NOMO-1 treated with DMSO at 0.1 percent for 48 hours (cell line): ENCODE data around the gene ASCL2.
A peak's percentile ranks its signal among the peaks of the same experiment; 100 is the strongest.
"Not testable (repeated sequence)": the region's sequence is repeated elsewhere in the genome, so short reads cannot be mapped to it uniquely, and the experiment has no call there.

Source experiments
- DNase-seq: peaks from one replicate; lab custom pipeline; 2025; ENCODE audit not compliant: unreplicated experiment; lab: John Stamatoyannopoulos, UW

The ASCL2 gene

GRCh38 chr11:2237457-2238238 is 32.7 kb downstream of the ASCL2 start:
- no peak for DNase-seq

GRCh38 chr11:2236381-2237134 is 33.8 kb downstream of the ASCL2 start:
- DNase-seq: not testable (repeated sequence)

DNA sequence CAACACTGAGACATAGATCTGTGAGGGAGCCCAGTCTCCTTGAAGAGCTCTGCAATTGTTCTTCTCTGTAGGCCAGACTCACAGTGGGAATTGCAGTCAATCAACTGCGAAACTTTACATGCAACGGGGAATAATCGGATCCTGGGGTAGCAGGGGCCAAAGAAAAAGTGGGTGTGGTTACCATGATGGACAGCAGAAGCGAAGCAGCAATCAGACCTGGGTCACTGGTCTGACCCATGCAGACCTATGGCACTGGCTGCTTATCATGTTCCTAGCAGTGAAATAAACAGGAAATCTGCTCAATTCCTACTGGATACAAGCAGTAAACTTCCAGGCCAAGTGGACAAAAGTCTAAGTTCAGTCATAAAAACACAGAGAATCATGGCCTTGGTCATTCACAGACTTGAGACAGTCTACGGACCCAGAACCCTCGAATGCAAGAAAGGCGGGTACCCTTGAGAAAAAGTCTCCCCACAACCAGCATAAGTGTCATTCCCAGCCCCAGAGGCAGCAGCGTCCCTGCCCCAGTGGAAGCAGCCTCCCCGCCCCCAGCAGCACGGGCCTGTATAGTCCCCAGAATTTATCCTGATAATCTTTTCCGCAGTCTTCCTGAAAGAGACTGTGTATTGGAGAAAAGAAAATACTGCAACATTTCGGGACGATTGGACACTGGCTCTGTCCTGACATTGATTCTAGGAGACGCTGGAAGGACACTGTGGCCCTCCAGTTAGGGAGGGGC is 34.6 kb downstream of the ASCL2 start:
- no peak for DNase-seq

GRCh38 chr11:2234963-2235362 is 35.4 kb downstream of the ASCL2 start:
- no peak for DNase-seq

DNA sequence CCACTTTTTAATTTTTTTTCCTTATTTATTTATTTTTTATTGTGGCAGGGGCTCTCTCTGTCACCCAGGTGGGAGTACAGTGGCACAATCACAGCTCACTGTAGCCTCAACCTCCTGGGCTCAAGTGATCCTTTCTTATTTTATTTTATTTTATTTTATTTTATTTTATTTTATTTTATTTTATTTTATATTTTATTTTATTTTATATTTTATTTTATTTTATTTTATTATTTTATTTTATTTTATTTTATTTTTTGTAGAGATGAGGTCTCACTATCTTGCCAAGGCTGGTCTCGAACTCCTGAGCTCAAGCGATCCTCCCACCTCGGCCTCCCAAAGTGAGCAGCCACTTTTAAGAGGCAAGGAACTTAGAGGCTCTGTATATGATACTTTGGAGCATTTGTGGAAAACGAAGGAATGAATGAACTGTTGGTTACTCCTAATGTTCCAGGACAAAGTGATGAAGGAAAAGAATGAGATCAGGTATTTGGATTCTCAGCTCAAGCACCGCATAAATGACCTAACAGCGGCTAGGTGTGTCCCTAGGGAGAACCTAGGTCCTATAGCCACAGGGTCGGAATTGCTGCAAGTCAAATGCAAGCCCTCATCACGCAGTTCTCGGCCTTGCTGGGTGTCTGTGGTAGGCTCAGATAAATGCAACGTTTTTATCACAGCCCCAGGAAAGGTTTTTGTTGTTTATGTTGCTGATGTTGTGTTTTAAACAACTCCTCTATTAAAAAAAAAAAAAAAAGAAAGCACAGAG is 36.5 kb downstream of the ASCL2 start:
- no peak for DNase-seq

DNA sequence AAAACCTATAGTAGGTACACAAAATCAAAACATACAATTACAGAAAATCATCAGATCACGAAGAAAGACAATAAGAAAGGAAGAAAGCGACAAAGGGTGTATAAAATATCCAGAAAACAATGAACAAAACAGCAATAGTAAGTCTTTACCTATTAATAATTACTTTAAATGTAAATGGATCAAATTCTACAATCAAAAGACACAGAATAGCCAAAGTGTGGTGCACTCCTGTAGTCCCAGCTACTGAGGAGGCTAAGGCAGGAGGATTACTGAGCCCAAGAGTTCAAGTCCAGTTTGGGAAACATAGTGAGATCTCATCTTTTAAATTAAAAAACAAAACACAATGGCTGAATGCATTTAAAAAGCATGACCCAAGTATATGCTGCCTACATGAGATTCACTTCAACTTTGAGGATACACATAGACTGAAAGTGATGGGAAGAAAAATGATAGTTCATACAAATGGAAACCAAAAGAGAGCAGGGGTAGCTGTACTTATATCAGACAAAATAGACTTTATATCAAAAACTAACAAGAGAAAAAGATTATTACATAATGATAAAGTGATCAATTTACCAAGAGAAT is 40.6 kb downstream of the ASCL2 start:
- DNase-seq: no peak

- no peak for DNase-seq
Measured at GRCh38 chr11:2224254-2224653, 46.1 kb downstream of the ASCL2 start.

DNA sequence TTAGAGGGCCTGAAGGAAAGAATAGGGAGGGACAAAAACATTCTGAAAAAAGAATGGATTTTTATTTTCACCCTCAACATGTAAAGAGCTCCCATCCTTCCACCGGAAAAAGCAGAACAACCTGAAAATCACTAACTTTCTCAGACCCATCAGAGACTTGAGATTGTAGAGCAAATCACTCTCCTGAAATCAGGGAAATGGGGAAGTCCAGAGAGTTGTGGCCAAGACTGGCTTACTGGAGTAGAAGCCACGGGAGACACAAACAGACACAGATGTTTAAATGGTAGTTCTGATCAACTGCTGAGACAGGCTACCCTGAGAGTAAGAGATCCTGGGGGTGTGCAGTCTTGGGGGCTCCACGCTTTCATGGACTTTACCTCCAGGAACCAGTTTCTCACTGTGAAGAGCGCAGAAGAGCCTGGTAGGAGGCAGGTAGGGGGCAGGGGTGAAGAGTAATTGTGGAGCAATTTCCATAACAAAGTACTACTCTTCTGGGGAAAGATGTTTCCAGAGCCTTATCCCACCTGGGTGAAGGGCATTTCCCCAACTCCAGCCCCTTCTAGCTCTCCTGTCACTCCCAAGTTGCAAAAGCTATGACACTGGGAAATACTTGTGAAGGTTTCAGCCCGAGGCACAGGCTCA is 47.1 kb downstream of the ASCL2 start:
- peak; percentile 12 for DNase-seq

GRCh38 chr11:2222451-2222850 is 47.9 kb downstream of the ASCL2 start:
- no peak for DNase-seq

GRCh38 chr11:2221591-2221990 is 48.8 kb downstream of the ASCL2 start:
- DNase-seq: no peak

DNA sequence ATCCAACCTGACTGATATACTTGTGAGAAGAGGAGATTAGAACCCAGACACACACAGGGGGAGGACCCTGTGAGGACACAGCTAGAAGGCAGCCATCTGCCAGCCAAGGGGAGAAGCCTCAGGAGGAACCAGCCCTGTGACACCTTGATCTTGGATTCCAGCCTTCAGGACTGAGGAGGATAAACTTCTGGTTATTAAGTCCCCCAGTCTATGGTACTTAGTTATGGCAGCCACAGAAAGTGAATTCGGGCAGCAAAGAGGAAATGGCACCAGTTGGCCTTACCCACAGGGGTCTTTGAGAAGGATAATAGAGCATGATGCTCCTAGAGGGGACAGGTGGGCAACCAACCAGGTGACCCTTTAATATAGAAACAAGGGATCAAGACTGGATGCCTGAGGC is 49.4 kb downstream of the ASCL2 start:
- DNase-seq: no peak

DNA sequence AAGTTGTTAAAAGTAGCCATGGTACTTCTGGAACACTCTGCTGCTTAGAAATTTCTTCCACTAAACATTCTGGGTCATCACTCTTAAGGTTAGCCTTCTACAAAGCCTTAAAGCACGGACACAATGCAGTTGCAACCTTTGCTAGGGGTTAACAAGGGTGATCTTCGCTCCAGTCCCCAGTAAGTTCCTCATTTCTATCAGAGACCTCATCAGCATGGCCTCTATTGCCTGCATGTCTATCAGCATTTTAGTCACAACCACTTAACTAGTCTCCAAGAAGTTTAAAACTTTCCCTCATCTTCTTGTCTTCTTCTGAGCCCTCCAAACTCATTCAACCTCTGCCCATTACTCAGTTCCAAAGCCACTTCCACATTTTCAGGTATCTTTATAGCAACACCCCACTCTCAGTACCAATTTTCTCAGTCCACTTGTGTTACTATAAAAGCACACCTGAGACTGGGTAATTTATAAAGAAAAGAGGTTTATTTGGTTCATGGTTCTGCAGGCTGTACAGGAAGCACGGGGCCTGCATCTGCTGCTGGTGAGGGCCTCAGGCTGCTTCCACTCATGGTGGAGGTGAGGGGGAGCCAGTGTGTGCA is 50.1 kb downstream of the ASCL2 start:
- peak; percentile 66 for DNase-seq

DNA sequence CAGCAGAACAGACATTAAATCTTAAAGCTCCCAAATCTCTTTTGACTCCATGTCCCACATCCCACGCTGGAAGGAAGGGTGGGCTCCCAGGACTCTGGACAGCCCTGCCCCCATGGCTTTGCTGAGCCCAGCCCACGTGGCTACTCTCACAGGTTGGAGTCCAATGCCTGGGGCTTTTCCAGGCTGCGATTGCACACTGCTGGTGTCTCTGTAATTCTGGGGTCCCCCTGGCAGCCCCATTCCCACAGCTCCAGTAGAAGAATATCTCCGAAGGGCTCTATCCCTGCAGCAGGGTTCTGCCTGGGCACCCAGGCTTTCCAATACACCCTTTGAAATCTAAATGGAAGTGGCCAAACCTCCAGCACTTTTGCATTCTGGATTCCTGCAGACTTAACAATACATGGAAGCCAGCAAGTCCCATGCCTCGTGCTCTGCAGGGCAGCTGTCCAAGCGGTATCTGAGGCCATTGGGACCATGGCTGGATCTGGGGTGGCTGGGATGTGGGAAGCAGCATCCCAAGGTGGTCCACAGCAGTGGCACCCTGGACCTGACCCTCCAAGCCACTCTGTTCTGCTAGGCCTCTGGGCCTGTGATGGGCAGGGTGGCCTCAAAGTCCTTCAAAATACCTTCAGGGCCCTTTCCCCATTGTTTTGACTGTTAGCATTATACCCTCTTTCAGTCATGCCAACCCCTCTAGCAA is 50.9 kb downstream of the ASCL2 start:
- no peak for DNase-seq
